Peyer's patch (tissue), 4 donors: ENCODE results near the gene PRODH2.
"Not testable (repeated sequence)": the region's sequence is repeated elsewhere in the genome, so short reads cannot be mapped to it uniquely, and the experiment has no call there.

Experiments
- POLR2A ChIP-seq, 2 donors: fragments of 450-650 bp; IDR thresholded peaks; one replicate each; pipeline ENCODE4 v1.5.1; 2017; ENCODE audit warnings: antibody characterized with exemption in 2 of 2, mild to moderate bottlenecking in 2 of 2, moderate library complexity in 2 of 2
- TF ChIP-seq, protein P1 (sequence below), 6 experiments: fragments of 450-650 bp in 4 of 6; fragments of 200-600 bp in 2 of 6; sonication (generic) in 1 of 6; IDR thresholded peaks; one replicate each; pipeline ENCODE4 v1.5.1; 2017 to 2019; ENCODE audit warnings: antibody characterized with exemption in 6 of 6, mild to moderate bottlenecking in 3 of 6, moderate library complexity in 1 of 6

DNA sequence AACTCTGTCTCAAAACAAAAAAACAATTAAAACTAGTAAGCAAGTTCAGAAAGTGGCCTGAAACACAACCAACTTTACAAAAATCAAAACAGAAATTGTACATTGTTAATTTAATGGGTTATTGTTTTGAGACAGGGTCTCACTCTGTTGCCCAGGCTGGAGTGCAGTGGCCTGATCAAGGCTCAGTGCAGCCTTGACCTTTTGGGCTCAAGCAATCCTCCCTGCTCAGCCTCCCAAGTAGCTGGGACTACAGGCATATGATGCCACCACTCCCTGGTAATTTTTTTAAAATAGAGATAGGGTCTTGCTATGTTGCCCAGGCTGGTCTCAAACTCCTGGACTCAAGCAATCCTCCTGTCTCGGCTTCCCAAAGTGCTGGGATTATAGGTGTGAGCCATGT is 17.1 kb downstream of the PRODH2 start:
- TF ChIP-seq, protein P1, sequence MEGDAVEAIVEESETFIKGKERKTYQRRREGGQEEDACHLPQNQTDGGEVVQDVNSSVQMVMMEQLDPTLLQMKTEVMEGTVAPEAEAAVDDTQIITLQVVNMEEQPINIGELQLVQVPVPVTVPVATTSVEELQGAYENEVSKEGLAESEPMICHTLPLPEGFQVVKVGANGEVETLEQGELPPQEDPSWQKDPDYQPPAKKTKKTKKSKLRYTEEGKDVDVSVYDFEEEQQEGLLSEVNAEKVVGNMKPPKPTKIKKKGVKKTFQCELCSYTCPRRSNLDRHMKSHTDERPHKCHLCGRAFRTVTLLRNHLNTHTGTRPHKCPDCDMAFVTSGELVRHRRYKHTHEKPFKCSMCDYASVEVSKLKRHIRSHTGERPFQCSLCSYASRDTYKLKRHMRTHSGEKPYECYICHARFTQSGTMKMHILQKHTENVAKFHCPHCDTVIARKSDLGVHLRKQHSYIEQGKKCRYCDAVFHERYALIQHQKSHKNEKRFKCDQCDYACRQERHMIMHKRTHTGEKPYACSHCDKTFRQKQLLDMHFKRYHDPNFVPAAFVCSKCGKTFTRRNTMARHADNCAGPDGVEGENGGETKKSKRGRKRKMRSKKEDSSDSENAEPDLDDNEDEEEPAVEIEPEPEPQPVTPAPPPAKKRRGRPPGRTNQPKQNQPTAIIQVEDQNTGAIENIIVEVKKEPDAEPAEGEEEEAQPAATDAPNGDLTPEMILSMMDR (IDR thresholded peaks at IDR 0.05): not testable (repeated sequence)
- TF ChIP-seq POLR2A (IDR thresholded peaks at IDR 0.05): not testable (repeated sequence)
